ENCODE data around the gene HUNK. TPM values are rescaled to one million over a fixed set of nuclear protein-coding genes. Genes with fewer than 3 reads are reported as not detected.

Gene HUNK
- total RNA-seq, 1 donor from 2014 or later = 0.77 TPM

GRCh38 chr21:32048353-32048752, 175.5 kb downstream of the HUNK start:
- Mint-ChIP-seq H3K4me1 (ENCODE audit: low read depth, unreplicated experiment) (no peaks in the 10 kb centered on the region), H3K36me3 (ENCODE audit: low read depth, unreplicated experiment) (no peaks in the 10 kb centered on the region), H3K27me3 (ENCODE audit: low read depth, unreplicated experiment) (no peaks in the 10 kb centered on the region), H3K9me3 (ENCODE audit: unreplicated experiment) (peaks cover 3% of the 10 kb centered on the region), H3K27ac (ENCODE audit: unreplicated experiment) (no peak overlapping the region), H3K4me3 (ENCODE audit: unreplicated experiment) (no peak overlapping the region)
- Histone ChIP-seq H3K4me2 (ENCODE audit: low read length) (no peak overlapping the region), H3K36me3 (ENCODE audit: insufficient read depth, low read length) (no peaks in the 10 kb centered on the region), H2AFZ (ENCODE audit: low read depth, low read length) (no peak overlapping the region), H4K20me1 (ENCODE audit: insufficient read depth, low read length) (no peaks in the 10 kb centered on the region), H3K4me3 (ENCODE audit: insufficient read depth, low read depth, low read length) (no peak overlapping the region), H3K9ac (ENCODE audit: low read length) (no peak overlapping the region), H3K9me3 (ENCODE audit: insufficient read depth, low read depth, low read length) (peaks cover 10% of the 10 kb centered on the region), H3K79me2 (ENCODE audit: insufficient read depth, low read length) (no peaks in the 10 kb centered on the region), H3K4me1 (ENCODE audit: insufficient read depth, low read length) (no peaks in the 10 kb centered on the region), H3K27me3 (ENCODE audit: insufficient read depth, low read length) (no peaks in the 10 kb centered on the region), H3K27ac (ENCODE audit: low read depth, low read length) (no peak overlapping the region)
- TF ChIP-seq, protein P1, sequence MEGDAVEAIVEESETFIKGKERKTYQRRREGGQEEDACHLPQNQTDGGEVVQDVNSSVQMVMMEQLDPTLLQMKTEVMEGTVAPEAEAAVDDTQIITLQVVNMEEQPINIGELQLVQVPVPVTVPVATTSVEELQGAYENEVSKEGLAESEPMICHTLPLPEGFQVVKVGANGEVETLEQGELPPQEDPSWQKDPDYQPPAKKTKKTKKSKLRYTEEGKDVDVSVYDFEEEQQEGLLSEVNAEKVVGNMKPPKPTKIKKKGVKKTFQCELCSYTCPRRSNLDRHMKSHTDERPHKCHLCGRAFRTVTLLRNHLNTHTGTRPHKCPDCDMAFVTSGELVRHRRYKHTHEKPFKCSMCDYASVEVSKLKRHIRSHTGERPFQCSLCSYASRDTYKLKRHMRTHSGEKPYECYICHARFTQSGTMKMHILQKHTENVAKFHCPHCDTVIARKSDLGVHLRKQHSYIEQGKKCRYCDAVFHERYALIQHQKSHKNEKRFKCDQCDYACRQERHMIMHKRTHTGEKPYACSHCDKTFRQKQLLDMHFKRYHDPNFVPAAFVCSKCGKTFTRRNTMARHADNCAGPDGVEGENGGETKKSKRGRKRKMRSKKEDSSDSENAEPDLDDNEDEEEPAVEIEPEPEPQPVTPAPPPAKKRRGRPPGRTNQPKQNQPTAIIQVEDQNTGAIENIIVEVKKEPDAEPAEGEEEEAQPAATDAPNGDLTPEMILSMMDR (IDR thresholded peaks at IDR 0.05; ENCODE audit: insufficient read depth, low read depth, low read length) = no peak
- no peak for TF ChIP-seq EZH2 (IDR thresholded peaks at IDR 0.05; ENCODE audit: insufficient read depth, low read length)
- FAIRE-seq (no peak), DNase-seq (ENCODE audit: low read depth) (no peak)

Other genes with a start within 250 kb of the HUNK start
- 202 and 236 TPM in 2 replicates for gene SOD1, start 213.3 kb upstream of the HUNK start, total RNA-seq
- gene SCAF4, start 140.9 kb upstream of the HUNK start, total RNA-seq = 28.7 and 32.9 TPM in 2 replicates

Data from astrocyte (in vitro differentiated cells and primary cell).